ENCODE measurements around the gene SOD1. TPM values are rescaled to one million over a fixed set of nuclear protein-coding genes. Genes with fewer than 3 reads are reported as not detected.

Gene SOD1
- total RNA-seq, 1 donor from 2014 or later: 160 TPM

- Histone ChIP-seq H3K27me3 (ENCODE audit: low read depth) (no peaks in the 10 kb centered on the region), H3K27ac (no peak overlapping the region), H3K36me3 (peaks cover 55% of the 10 kb centered on the region), H3K9me3 (no peaks in the 10 kb centered on the region), H3K4me1 (no peaks in the 10 kb centered on the region), H3K4me3 (no peak overlapping the region)
- ATAC-seq: no peak
- intact Hi-C loops (cut with DNase I): no loop called here
- DNase-seq: no peak
- no peak for TF ChIP-seq CTCF (IDR thresholded peaks at IDR 0.05)
These were observed 11.7 kb downstream of the SOD1 start for GRCh38 chr21:31671146-31671716.

- H3K27ac ChIP-seq: no peak overlapping the region
- H3K4me3 ChIP-seq: no peak overlapping the region
- H3K36me3 ChIP-seq: peaks cover 51% of the 10 kb centered on the region
- no peaks in the 10 kb centered on the region for H3K27me3 ChIP-seq (ENCODE audit: low read depth)
- ATAC-seq (no peak), DNase-seq (no peak)
- H3K4me1 ChIP-seq: no peaks in the 10 kb centered on the region
- intact Hi-C loops (cut with DNase I): no loop called here
- TF ChIP-seq CTCF (IDR thresholded peaks at IDR 0.05): no peak
- no peaks in the 10 kb centered on the region for H3K9me3 ChIP-seq
These were observed 12.4 kb downstream of the SOD1 start for GRCh38 chr21:31671931-31672330.

- intact Hi-C loops (cut with DNase I): no loop called here
- Histone ChIP-seq H3K4me3 (no peak overlapping the region), H3K9me3 (no peaks in the 10 kb centered on the region), H3K27ac (no peak overlapping the region), H3K27me3 (ENCODE audit: low read depth) (no peaks in the 10 kb centered on the region), H3K36me3 (peaks cover 43% of the 10 kb centered on the region), H3K4me1 (no peaks in the 10 kb centered on the region)
- ATAC-seq (no peak), DNase-seq (no peak)
- TF ChIP-seq CTCF (IDR thresholded peaks at IDR 0.05): no peak
These were observed 13.9 kb downstream of the SOD1 start for GRCh38 chr21:31673321-31673912.

- Histone ChIP-seq H3K27ac (no peak overlapping the region), H3K4me1 (no peaks in the 10 kb centered on the region), H3K36me3 (peaks cover 30% of the 10 kb centered on the region), H3K4me3 (no peak overlapping the region), H3K9me3 (no peaks in the 10 kb centered on the region), H3K27me3 (ENCODE audit: low read depth) (no peaks in the 10 kb centered on the region)
- no peak for ATAC-seq
- DNase-seq: no peak
- intact Hi-C loops (cut with DNase I): no loop called here
- no peak for TF ChIP-seq CTCF (IDR thresholded peaks at IDR 0.05)
These were observed 15.8 kb downstream of the SOD1 start for GRCh38 chr21:31675318-31675717.

- H3K36me3 ChIP-seq: peaks cover 25% of the 10 kb centered on the region
- no peaks in the 10 kb centered on the region for H3K9me3 ChIP-seq
- H3K4me3 ChIP-seq: no peak overlapping the region
- no peaks in the 10 kb centered on the region for H3K4me1 ChIP-seq
- H3K27ac ChIP-seq: no peak overlapping the region
- ATAC-seq (no peak), DNase-seq (no peak)
- no peak for TF ChIP-seq CTCF (IDR thresholded peaks at IDR 0.05)
- intact Hi-C loops (cut with DNase I): no loop called here
- H3K27me3 ChIP-seq (ENCODE audit: low read depth): no peaks in the 10 kb centered on the region
These were observed 16.5 kb downstream of the SOD1 start for GRCh38 chr21:31675960-31676359.
